ENCODE data around the gene NR1I2.

GRCh38 chr3:119738741-119739140 lies 43.2 kb upstream of the NR1I2 start:
- TF ChIP-seq CTCF (IDR thresholded peaks at IDR 0.05; ENCODE audit: low read depth, low read length), result no peak
- no peak for TF ChIP-seq POLR2A (IDR thresholded peaks at IDR 0.05; ENCODE audit: extremely low read depth, insufficient read length)
